ENCODE data around the gene RHBDD3. TPM values are rescaled to one million over a fixed set of nuclear protein-coding genes. Genes with fewer than 3 reads are reported as not detected.
A peak's percentile ranks its signal among the peaks of the same experiment; 100 is the strongest.

RHBDD3 gene
- total RNA-seq, 1 donor from 2014 or later, result 35.6 TPM

DNA sequence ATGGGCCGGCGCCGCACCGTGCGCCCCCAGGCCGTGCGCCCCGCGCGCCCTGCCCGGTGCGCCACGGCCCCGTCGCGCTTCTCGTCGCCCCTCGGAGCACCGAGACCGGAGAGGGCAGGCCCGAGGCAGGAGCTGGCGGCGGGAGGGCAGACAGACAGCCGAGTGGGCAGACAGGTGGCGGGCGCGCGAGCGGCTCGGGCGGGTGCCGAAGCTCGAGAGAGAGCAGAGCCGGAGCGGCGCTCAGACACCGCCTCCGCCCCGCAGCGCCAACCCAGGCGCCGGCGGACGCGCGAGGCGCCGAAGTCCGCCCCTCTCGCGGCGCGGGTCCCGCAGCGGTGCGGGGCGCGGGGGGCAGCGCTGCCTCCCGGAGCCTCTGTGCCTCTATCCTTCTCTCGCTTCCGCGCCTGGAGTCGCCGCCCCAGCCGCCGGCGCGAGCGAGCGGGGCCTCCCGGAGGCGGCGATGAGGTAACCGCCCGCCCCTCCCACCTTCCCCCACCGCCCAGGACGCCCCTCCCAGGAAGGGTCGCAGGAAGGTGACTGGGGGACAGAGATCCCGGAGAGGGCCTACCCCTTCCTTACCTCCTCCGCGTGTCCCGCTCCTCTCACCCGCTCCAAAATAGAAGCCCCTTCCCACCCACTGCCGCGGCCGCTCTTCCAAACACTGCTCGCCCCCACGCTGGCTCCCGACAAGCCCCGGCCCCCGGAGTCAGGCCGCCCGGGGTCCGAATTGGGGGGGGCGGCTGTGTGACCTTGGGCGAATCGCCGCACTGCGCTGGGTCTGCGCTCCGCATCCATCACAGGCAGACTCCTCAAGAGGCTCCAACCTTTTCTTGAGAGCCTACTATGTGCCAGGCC lies 47.7 kb upstream of the RHBDD3 start, which contains the start of gene RASL10A:
RASL10A (minus strand) TSS at position 412 of the 855 bp plus-strand sequence. CDS start 451 bp downstream, outside the sequence.
- TF ChIP-seq EZH2 (IDR thresholded peaks at IDR 0.05; ENCODE audit: insufficient read depth, low read length), result peak; percentile 52
- TF ChIP-seq, protein P1, sequence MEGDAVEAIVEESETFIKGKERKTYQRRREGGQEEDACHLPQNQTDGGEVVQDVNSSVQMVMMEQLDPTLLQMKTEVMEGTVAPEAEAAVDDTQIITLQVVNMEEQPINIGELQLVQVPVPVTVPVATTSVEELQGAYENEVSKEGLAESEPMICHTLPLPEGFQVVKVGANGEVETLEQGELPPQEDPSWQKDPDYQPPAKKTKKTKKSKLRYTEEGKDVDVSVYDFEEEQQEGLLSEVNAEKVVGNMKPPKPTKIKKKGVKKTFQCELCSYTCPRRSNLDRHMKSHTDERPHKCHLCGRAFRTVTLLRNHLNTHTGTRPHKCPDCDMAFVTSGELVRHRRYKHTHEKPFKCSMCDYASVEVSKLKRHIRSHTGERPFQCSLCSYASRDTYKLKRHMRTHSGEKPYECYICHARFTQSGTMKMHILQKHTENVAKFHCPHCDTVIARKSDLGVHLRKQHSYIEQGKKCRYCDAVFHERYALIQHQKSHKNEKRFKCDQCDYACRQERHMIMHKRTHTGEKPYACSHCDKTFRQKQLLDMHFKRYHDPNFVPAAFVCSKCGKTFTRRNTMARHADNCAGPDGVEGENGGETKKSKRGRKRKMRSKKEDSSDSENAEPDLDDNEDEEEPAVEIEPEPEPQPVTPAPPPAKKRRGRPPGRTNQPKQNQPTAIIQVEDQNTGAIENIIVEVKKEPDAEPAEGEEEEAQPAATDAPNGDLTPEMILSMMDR (IDR thresholded peaks at IDR 0.05; ENCODE audit: insufficient read depth, low read depth, low read length), result no peak
- FAIRE-seq (no peak), DNase-seq (ENCODE audit: low read depth) (no peak)
- peaks cover 32% of the 10 kb centered on the region for H3K27me3 Mint-ChIP-seq (ENCODE audit: low read depth, unreplicated experiment)
- Histone ChIP-seq H2AFZ (ENCODE audit: low read depth, low read length) (no peak within 1 kb of the TSS), H3K27ac (ENCODE audit: low read depth, low read length) (no peak within 1 kb of the TSS), H3K4me1 (ENCODE audit: insufficient read depth, low read length) (peaks cover 21% of the 10 kb centered on the region), H3K36me3 (ENCODE audit: insufficient read depth, low read length) (no peaks in the 10 kb centered on the region), H3K9me3 (ENCODE audit: insufficient read depth, low read depth, low read length) (no peaks in the 10 kb centered on the region), H3K79me2 (ENCODE audit: insufficient read depth, low read length) (peaks cover 3% of the 10 kb centered on the region), H3K4me3 (ENCODE audit: insufficient read depth, low read depth, low read length) (no peak within 1 kb of the TSS), H3K4me2 (ENCODE audit: low read length) (peak within 1 kb of the TSS; percentile 75), H3K9ac (ENCODE audit: low read length) (no peak within 1 kb of the TSS), H3K27me3 (ENCODE audit: insufficient read depth, low read length) (peaks cover 34% of the 10 kb centered on the region), H4K20me1 (ENCODE audit: insufficient read depth, low read length) (peaks cover 25% of the 10 kb centered on the region)
- H3K36me3 Mint-ChIP-seq (ENCODE audit: low read depth, unreplicated experiment), result peaks cover 13% of the 10 kb centered on the region
- peak within 1 kb of the TSS; percentile 67 for H3K4me3 Mint-ChIP-seq (ENCODE audit: unreplicated experiment)
- H3K9me3 Mint-ChIP-seq (ENCODE audit: unreplicated experiment), result no peaks in the 10 kb centered on the region
- H3K27ac Mint-ChIP-seq (ENCODE audit: unreplicated experiment), result no peak within 1 kb of the TSS
- H3K4me1 Mint-ChIP-seq (ENCODE audit: low read depth, unreplicated experiment), result peaks cover 4% of the 10 kb centered on the region

DNA sequence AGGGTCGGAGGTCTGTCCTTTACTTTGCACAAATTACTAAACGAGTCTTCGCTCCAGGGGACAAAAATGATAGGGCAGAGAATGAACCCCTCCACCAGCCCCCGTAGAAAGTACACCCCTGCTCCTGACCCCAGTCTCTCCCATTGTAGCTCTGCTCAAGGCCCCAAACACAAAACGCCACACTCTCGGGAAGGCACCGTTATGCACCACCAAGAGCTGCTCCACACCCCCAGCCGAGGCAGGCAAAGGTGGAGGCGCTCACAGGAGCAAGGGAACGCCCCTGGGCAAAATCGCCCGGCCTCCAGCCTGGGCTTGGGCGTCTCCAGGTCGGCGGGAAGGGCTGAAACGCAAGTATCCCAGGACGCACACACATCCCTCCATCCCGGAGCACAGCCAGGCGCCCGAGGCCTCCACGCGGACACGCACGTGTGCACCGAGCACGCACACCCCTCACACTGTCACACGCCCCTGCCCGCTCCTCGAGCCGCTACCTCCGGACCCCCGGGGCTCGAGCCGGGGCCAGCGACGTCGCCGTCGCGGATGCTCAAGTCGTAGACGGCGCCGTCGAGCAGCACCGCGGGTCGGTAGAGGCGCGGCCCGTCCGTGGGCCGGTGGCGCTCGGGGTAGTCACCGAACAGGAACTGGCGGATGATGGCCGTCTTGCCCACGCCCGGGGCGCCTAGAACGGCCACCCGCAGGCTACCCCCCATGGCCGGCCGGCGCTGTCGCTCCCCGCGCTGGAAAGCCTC lies 46.9 kb upstream of the RHBDD3 start:
- no peak overlapping the region for H3K9ac ChIP-seq (ENCODE audit: low read length)
- no peak overlapping the region for H3K4me3 ChIP-seq (ENCODE audit: insufficient read depth, low read depth, low read length)
- peak; percentile 87 for TF ChIP-seq EZH2 (IDR thresholded peaks at IDR 0.05; ENCODE audit: insufficient read depth, low read length)
- TF ChIP-seq, protein P1 (IDR thresholded peaks at IDR 0.05; ENCODE audit: insufficient read depth, low read depth, low read length), result no peak
- peaks cover 8% of the 10 kb centered on the region for H3K79me2 ChIP-seq (ENCODE audit: insufficient read depth, low read length)
- Mint-ChIP-seq H3K4me3 (ENCODE audit: unreplicated experiment) (peak overlapping the region; percentile 67), H3K9me3 (ENCODE audit: unreplicated experiment) (no peaks in the 10 kb centered on the region), H3K27me3 (ENCODE audit: low read depth, unreplicated experiment) (peaks cover 32% of the 10 kb centered on the region), H3K36me3 (ENCODE audit: low read depth, unreplicated experiment) (peaks cover 13% of the 10 kb centered on the region), H3K4me1 (ENCODE audit: low read depth, unreplicated experiment) (peaks cover 4% of the 10 kb centered on the region), H3K27ac (ENCODE audit: unreplicated experiment) (peak overlapping the region; percentile 47)
- DNase-seq (ENCODE audit: low read depth) (no peak), FAIRE-seq (no peak)
- no peak overlapping the region for H3K27ac ChIP-seq (ENCODE audit: low read depth, low read length)
- H3K27me3 ChIP-seq (ENCODE audit: insufficient read depth, low read length), result peaks cover 34% of the 10 kb centered on the region
- H3K4me2 ChIP-seq (ENCODE audit: low read length), result peak overlapping the region; percentile 75
- peaks cover 26% of the 10 kb centered on the region for H3K4me1 ChIP-seq (ENCODE audit: insufficient read depth, low read length)
- no peak overlapping the region for H2AFZ ChIP-seq (ENCODE audit: low read depth, low read length)
- H4K20me1 ChIP-seq (ENCODE audit: insufficient read depth, low read length), result peaks cover 30% of the 10 kb centered on the region
- H3K36me3 ChIP-seq (ENCODE audit: insufficient read depth, low read length), result no peaks in the 10 kb centered on the region
- no peaks in the 10 kb centered on the region for H3K9me3 ChIP-seq (ENCODE audit: insufficient read depth, low read depth, low read length)
